Measurements from ENCODE around the gene GANC.
"Not testable (repeated sequence)": the region's sequence is repeated elsewhere in the genome, so short reads cannot be mapped to it uniquely, and the experiment has no call there.

The GANC gene

GRCh38 chr15:42285034-42285433 is 12.0 kb downstream of the GANC start:
- no peak for DNase-seq

GRCh38 chr15:42286445-42287029 is 13.5 kb downstream of the GANC start:
- DNase-seq: no peak

GRCh38 chr15:42287931-42288330 is 14.9 kb downstream of the GANC start:
- DNase-seq: no peak

- DNase-seq: no peak
These were observed 16.2 kb downstream of the GANC start for GRCh38 chr15:42289166-42289565.

- DNase-seq: not testable (repeated sequence)
These were observed 28.0 kb downstream of the GANC start for GRCh38 chr15:42301004-42301403.

GRCh38 chr15:42306681-42307080 is 33.7 kb downstream of the GANC start:
- no peak for DNase-seq

- no peak for DNase-seq
These were observed 40.5 kb downstream of the GANC start for GRCh38 chr15:42313463-42313862.

- DNase-seq: no peak
These were observed 41.8 kb downstream of the GANC start for GRCh38 chr15:42314818-42315217.

GRCh38 chr15:42315521-42315920 is 42.5 kb downstream of the GANC start:
- DNase-seq: no peak

GRCh38 chr15:42316282-42316805 is 43.3 kb downstream of the GANC start:
- not testable (repeated sequence) for DNase-seq

GRCh38 chr15:42319206-42319605 is 46.2 kb downstream of the GANC start:
- no peak for DNase-seq

- no peak for DNase-seq
These were observed 51.3 kb downstream of the GANC start for GRCh38 chr15:42324308-42324707.

- DNase-seq: no peak
These were observed 56.2 kb downstream of the GANC start for GRCh38 chr15:42329161-42329560.

GRCh38 chr15:42329992-42330391 is 57.0 kb downstream of the GANC start:
- no peak for DNase-seq

GRCh38 chr15:42331235-42331634 is 58.2 kb downstream of the GANC start:
- DNase-seq: no peak

GRCh38 chr15:42332331-42332730 is 59.3 kb downstream of the GANC start:
- no peak for DNase-seq

- DNase-seq: no peak
These were observed 62.1 kb downstream of the GANC start for GRCh38 chr15:42335074-42335473.

GRCh38 chr15:42336650-42337049 is 63.6 kb downstream of the GANC start:
- not testable (repeated sequence) for DNase-seq

- not testable (repeated sequence) for DNase-seq
These were observed 64.1 kb downstream of the GANC start for GRCh38 chr15:42337104-42337503.

- no peak for DNase-seq
These were observed 65.5 kb downstream of the GANC start for GRCh38 chr15:42338500-42338899.

- no peak for DNase-seq
These were observed 70.7 kb downstream of the GANC start for GRCh38 chr15:42343596-42344232.

- no peak for DNase-seq
These were observed 71.8 kb downstream of the GANC start for GRCh38 chr15:42344763-42345162.

GRCh38 chr15:42345504-42345903 is 72.5 kb downstream of the GANC start:
- DNase-seq: no peak

- no peak for DNase-seq
These were observed 75.1 kb downstream of the GANC start for GRCh38 chr15:42348083-42348482.

GRCh38 chr15:42349186-42349585 is 76.2 kb downstream of the GANC start:
- DNase-seq: no peak

Data from activated naive CD4-positive, alpha-beta T cell treated with anti-CD3 and anti-CD28 coated beads, Interleukin-2, amount 50 U/mL, for 16 hours (primary cell).